GM10266 (cell line): ENCODE results near the gene PLEKHM3.

Experiments used
- DNase-seq: peaks from one replicate; pipeline ENCODE4 v3.0.0; 2012; ENCODE audit errors: extremely low spot score
- CTCF ChIP-seq: IDR thresholded peaks from 2 replicates; pipeline ENCODE4 v1.5.1; 2012; ENCODE audit warnings: mild to moderate bottlenecking, low read depth; ENCODE audit not compliant: control insufficient read depth, insufficient read depth; ENCODE audit errors: missing control alignments

PLEKHM3 gene

DNA sequence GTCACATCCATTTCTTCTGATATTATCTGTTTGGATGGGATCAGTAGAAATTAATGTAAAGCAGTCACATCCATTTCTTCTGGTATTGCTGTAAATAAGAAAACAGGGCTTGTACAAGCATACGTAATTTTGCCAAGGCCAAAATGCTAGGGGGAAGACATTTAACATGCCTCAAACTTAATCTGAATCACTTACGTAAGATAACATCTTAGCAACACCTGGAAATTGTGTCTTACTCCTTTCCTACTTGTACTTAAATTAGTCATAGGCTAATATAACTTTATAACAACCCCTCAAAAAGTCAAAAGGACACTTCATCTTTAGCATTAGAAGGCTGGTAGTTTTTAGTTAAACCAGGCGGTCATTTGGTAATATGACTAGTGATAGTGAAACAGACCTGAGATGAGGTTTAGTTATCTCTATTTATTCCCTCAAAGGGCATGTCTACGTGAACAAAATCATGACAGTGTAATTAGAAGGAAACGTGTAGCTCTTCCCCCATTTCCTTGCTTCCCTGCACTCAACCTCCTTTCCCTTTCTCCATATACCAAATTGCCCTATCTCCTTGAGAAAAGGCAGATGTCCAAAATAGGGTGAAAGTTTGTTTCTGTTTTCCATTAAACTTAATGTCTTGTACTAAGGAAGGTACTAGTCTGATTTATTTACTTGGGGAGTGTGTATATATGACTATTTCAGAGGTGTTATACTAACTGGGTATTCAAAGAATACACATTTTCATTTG lies 156.3 kb downstream of the PLEKHM3 start:
- no peak for TF ChIP-seq CTCF

DNA sequence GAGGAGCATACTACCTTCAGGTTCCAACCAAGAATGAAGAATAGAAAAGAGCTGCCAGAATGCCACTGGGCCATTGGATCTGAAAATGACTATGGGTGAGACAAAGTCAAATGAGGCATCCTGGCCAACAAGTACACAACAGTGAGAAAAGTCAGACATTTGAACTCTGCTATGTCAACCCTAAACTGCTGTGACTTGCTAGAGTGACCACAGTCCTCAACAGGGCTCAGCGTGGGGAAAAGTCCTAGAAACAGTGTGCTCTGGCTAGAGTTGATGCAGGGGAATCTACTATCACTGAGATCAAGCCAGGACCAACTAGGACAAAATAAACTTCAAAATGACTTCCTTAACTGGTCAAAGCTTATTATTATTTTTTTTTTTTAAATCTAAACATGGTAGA lies 157.4 kb downstream of the PLEKHM3 start:
- DNase-seq, result no peak
- TF ChIP-seq CTCF, result no peak

More for the DNA sequence above, 156.3 kb downstream of the PLEKHM3 start:
- DNase-seq, result no peak

- DNase-seq, result no peak
- TF ChIP-seq CTCF, result no peak
Measured at GRCh38 chr2:207867056-207867455, 158.3 kb downstream of the PLEKHM3 start.

- no peak for DNase-seq
- no peak for TF ChIP-seq CTCF
Measured at GRCh38 chr2:207865210-207865609, 160.1 kb downstream of the PLEKHM3 start.

GRCh38 chr2:207863345-207863744 lies 162.0 kb downstream of the PLEKHM3 start:
- DNase-seq, result no peak
- TF ChIP-seq CTCF, result no peak

DNA sequence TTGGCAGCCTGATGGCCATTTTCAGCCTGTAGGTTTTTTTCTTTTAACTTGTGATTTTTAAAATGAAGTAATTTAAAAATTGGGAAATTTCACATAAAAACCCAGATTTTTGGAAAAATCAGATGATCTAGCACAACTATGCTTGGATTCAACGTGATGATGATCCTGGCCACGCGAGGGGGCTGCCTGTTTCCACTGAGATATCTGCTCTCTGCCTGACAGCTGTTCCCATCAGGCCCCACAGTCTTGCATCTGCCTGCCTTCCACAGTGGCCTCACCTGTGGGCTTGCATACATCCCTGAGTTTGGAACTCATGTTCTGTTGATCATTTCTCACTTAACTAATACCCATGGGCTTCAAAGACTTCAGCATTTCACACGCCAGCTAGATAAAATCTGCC lies 163.5 kb downstream of the PLEKHM3 start:
- no peak for DNase-seq
- no peak for TF ChIP-seq CTCF

DNA sequence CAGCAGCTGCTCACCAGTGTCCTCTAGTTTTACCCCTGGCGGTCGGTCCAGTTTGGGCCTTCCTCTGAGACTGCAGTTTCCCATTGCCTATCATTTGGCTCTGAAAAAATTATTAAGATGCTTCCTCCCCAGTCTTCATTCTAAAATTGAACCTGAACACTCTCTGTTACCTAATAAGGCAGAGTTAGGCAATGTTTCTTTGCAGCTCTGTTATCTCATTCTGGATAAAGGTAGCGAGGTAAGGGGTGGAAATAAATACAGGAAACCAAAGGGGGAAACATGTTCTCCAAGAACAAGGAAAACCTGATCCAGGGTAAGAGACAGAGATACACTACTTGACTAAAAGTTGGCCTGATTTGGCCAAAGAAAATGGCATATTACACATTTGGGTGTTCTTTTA lies 164.6 kb downstream of the PLEKHM3 start:
- no peak for TF ChIP-seq CTCF
- no peak for DNase-seq
